ENCODE results near the gene CAMKV.
"Not testable (repeated sequence)": the region's sequence is repeated elsewhere in the genome, so short reads cannot be mapped to it uniquely, and the experiment has no call there.

The CAMKV gene

GRCh38 chr3:49826016-49826415, 43.7 kb downstream of the CAMKV start:
- DNase-seq (ENCODE audit: extremely low read depth, low read depth): no peak
- no peak for TF ChIP-seq CTCF (IDR thresholded peaks at IDR 0.05; ENCODE audit: low read depth, low read length)

GRCh38 chr3:49823131-49823530, 46.6 kb downstream of the CAMKV start:
- not testable (repeated sequence) for DNase-seq (ENCODE audit: extremely low read depth, low read depth)

DNA sequence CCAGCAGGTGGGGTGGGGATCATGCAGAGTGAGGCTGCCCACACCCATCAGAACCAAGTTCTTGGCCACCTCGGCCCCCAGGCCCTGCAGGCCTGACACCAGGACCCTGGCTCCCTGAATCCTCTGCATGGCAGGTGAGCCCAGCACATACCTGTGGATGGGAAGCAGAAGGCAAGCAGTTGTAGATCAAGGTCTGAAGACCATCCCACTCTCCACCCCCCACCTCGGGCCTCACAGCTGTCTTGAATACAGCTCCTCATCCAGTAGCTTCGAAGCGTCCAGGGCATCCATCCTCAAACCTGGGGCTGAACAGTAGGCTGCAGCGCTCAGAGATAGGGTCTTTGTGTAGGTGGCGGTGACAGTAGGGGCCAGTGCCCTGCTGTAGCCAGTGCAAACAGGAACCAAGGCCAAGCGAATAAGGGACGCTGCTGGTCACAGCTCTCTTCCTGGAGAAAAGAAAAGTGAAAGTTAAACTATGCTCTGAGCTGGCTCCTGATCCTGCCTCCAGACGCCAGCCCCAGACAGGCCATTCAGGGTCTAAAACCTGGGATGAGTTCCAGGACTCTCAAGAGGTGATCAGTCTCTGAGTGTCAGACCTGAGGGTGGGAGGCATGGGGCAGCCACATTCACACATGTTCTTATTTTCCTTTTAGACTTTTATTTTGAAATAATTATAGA, 56.1 kb downstream of the CAMKV start, which contains the start of gene UBA7:
Gene UBA7, minus strand, starts transcription at position 457 of the 678 bp plus-strand sequence. Its CDS starts 166 bp downstream, at position 291.
- DNase-seq (ENCODE audit: extremely low read depth, low read depth): no peak
- no peak for TF ChIP-seq CTCF (IDR thresholded peaks at IDR 0.05; ENCODE audit: low read depth, low read length)

DNA sequence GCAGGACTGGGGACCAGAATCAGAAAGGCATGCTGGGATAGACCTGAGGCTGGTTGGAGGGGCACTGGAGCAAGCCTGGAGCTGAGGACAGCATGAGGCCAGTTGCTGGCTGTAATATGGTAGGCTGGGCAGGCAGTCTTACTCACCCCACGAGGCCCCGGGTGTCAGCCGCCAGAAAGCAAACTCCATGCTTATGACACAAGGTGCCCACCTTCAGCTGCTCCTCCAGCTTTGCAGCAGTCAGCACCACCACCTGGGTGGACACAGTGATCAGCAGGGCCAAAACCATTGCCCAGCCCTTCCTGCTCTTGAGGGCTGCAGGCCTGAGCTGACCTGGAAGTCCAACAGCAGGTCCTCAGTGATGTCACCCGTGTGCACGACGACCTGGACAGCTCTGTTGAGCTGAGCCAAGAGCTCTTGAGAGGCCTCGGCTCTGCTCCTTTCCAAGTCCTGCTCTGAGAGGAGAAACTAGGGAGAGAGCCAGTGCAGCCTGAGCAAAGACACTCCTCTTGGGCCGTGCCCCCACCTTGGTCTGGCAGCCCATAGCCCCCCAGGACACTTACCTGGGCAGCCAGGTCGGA, 56.7 kb downstream of the CAMKV start:
- no peak for DNase-seq (ENCODE audit: extremely low read depth, low read depth)
- TF ChIP-seq CTCF (IDR thresholded peaks at IDR 0.05; ENCODE audit: low read depth, low read length): no peak

All from AG09319 (cell line).